ENCODE data around the gene SH3BP2.

SH3BP2 gene

GRCh38 chr4:2790583-2791517, 2.0 kb upstream of the SH3BP2 start:
- DNase-seq (ENCODE audit: low read depth in 2 of 3, low spot score in 2 of 3): no peak

- DNase-seq (ENCODE audit: low read depth in 2 of 3, low spot score in 2 of 3): no peak
Observed at GRCh38 chr4:2791518-2792395, 1.1 kb upstream of the SH3BP2 start.

GRCh38 chr4:2792396-2792710, 532 bp upstream of the SH3BP2 start:
- no peak for DNase-seq (ENCODE audit: low read depth in 2 of 3, low spot score in 2 of 3)

- no peak for DNase-seq (ENCODE audit: low read depth in 2 of 3, low spot score in 2 of 3)
Observed at GRCh38 chr4:2793586-2794485, 951 bp downstream of the SH3BP2 start.

- DNase-seq (ENCODE audit: low read depth in 2 of 3, low spot score in 2 of 3): no peak
Observed at GRCh38 chr4:2794486-2795299, 1.8 kb downstream of the SH3BP2 start.

GRCh38 chr4:2795300-2795892, 2.5 kb downstream of the SH3BP2 start:
- no peak for DNase-seq (ENCODE audit: low read depth in 2 of 3, low spot score in 2 of 3)

- no peak for DNase-seq (ENCODE audit: low read depth in 2 of 3, low spot score in 2 of 3)
Observed at GRCh38 chr4:2795893-2796848, 3.3 kb downstream of the SH3BP2 start.

GRCh38 chr4:2796849-2797544, 4.1 kb downstream of the SH3BP2 start:
- no peak for DNase-seq (ENCODE audit: low read depth in 2 of 3, low spot score in 2 of 3)

- no peak for DNase-seq (ENCODE audit: low read depth in 2 of 3, low spot score in 2 of 3)
Observed at GRCh38 chr4:2797545-2798305, 4.8 kb downstream of the SH3BP2 start.

GRCh38 chr4:2798399-2799223, 5.7 kb downstream of the SH3BP2 start:
- DNase-seq (ENCODE audit: low read depth in 2 of 3, low spot score in 2 of 3): no peak

GRCh38 chr4:2799224-2799911, 6.5 kb downstream of the SH3BP2 start:
- DNase-seq (ENCODE audit: low read depth in 2 of 3, low spot score in 2 of 3): no peak

GRCh38 chr4:2799971-2800690, 7.2 kb downstream of the SH3BP2 start:
- DNase-seq (ENCODE audit: low read depth in 2 of 3, low spot score in 2 of 3): no peak

GRCh38 chr4:2800691-2801596, 8.1 kb downstream of the SH3BP2 start:
- no peak for DNase-seq (ENCODE audit: low read depth in 2 of 3, low spot score in 2 of 3)

All from activated CD8-positive, alpha-beta memory T cell treated with anti-CD3 and anti-CD28 coated beads for 48 hours (primary cell).